HG03175 (cell line): ENCODE results near the gene ORM2.

ENCODE experiments used
- ATAC-seq: cut with Tn5 transposase; IDR thresholded peaks from one replicate; pipeline ENCODE4 v1.9.1; 2021; ENCODE audit warnings: mild to moderate bottlenecking, moderate library complexity; ENCODE audit not compliant: unreplicated experiment

The ORM2 gene

DNA sequence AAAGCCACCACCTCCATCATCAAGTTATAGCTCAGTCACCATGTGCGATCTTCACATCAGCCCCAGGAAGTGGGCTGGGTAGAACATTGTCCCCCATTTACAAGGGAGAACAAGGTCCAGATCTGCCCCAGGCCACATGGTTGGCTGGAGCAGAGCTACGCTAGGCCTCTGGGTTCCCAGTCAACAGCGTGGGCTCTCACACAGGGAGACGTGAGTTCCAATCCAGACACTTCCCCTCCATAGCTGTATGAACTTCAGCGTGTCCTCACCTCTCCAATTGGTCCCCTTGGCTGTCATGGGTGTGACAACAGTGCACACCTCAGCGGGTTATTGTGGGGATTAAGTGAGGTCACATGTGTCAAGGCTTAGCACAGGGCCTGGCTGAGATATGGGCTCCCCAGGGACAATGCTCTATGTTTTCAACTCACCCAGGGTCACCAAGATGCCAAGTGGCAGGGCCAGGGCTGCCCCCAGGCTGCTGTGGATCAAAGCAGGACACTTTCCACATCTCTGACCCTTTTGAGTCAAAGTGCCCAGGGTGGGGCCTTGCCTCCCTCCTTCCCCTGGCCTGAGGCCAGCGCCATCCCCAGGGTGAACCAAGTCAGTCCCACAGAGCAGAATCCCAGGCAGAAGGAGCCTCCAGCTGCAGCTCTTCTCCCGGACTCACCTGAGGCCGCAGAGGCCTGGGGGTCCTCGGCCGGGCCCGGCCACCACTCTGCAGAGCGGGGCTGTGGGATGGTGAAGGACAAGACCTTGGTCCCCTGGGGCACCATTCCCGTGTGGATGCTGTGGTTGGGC is 38.3 kb downstream of the ORM2 start:
- no peak for ATAC-seq

DNA sequence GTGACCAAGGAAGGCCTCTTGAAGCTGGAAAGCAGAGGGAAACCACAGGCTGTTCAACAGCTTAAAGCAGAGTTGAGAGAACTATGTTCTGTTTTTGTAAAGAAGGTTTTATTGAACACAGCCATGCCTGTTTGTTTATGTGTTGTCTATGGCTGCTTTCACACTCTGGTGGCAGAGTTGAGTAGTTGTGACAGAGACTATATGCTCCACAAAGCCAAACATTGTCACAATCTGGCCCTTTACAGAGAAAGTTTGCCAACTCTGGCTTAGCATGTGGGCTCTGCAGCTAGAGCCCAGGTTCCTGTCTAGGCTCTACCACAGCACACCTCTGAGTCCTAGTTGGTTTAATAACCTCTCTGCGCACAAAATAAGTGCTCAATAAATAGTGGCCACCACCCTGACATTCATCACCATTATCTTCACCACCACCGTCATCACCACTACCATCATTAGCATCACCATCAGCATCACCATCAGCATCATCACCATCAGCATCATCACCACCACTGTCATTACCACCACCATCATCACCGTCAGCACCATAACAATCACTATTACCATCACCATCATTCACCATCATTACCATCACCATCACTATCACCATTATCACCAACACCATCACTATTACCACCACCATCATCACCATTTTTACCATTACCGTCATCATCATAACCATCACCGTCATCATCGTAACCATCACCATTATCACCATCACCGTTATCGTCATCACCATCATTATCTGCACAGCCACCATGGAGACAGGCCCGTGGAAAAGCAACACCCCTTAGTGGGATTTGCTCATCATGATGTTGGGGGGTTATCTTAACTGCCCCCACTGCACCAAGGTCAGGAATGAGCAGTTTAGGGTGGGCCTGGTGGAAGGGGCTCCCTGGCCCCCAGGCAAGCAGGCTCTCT is 39.8 kb downstream of the ORM2 start:
- no peak for ATAC-seq

DNA sequence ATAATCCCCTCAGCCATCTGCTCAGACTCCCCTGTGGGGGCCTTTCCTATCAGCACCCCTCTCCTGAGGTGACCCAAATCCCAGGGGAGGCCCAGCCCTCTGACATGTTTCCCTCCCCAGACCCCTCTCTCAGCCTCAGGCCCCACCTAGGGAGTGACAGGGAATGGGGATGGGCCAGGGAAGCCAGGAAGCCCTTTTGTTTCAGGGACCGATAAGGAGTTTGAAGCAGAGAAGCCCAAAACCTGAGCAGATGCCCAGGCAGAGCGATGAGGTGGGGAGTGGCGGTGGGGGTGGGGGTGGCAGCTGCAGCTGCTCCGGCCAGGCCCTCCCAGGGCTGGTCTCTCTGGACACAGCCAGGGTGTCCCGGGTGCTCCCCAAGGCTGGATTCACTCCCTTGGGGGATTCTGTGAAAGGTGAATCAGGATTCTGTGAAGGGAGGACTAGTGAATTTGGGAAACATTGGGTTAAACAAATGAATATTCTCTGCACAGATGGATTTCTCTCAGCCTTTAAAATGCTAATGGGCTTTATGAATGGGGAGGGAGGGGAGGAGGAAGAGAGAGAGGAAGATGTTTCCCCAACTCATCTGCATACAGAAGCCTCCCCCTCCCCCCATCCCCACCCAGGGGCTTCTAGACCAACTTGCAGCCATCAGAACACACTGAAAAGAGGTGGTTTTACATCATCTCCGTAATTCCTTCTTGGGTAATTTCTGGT is 40.7 kb downstream of the ORM2 start:
- no peak for ATAC-seq

DNA sequence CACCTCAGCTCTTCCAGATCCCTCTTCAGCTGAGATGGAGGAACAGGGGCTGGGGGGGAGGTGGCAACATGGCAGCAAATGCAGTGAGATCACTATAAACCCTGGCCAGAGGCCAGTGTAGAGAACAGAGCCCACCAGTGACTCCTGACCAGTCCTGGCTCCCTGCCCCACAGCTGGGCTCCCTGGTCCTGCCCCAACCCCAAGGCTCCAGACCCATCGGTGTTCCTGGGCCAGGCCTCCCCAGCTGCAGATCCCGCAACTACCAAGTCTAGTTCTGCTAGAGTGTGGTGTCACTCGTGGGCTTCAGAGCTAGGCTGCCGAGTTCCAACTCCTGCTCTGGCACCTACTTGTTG is 41.3 kb downstream of the ORM2 start:
- ATAC-seq = no peak

DNA sequence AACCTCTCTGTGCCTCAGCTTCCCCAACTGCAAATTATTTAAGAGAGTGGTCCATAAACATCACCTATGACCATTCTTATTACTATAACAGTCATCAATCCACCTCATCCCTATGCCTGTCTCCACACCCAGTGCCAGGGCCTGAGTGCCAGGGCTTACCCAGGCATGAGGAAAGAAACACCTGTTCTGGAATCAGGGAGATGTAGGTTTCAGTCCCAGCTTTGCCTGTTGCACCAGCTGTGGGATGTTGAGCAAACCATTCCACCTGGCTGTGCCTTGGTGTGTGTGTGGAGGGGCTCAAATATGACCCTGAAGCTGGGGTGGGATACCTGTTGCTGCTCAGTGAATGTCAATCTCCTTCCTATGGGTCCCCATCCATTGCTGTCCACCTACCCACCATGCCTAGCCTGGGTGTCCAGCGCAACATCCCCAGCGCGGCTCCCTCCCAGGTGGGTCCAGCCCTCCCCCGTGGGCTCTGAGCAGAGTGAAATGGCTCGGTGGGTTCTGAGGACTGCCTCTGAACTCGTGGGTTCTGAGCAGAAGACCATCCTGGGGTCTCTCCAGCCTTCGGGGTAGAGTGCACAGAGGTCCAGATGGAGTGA is 41.8 kb downstream of the ORM2 start:
- no peak for ATAC-seq

DNA sequence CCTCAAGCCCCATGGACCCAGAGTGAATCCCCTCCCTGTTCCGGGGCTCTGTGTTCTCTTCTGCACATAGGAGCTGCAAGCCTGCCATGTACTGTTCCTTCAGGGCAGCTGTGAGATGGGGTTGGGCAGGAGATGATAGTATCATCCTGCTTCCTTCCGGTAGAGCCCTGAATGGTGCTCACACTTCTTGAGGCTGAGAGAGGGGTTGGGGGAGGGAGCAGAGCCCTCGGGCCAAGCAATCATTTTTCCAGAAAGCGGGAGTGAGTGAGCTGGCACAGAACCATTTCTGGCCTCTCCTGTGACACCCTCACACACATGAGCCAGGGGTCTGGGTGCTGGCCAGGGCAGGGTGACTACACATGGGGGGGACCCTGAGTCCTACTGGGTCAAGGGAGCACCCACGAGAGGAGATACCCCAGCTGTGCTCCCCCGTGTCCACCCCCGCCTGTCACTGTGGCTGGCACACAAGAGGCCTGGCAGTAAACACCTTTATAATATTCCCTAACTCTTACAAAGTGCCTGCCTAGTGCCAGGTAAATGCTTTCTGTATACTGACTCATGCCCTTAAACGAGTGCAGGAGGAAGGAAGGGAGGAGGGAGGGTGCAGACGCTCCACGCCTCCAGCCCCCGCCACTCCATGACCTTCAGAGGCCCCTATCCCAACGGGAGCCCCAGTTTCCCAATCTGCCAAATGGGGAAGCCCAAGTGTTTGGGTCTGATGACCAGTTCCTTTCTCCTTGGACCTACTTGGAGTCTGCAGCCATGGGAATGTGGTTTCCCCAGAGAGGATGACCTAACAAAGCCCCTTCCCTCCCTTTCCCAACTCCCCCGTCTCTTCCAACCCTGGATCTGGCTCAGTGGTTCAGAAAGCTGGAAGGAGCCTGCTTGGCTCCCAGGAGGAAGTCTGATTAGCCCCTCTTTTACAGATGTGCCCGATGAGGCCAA is 42.6 kb downstream of the ORM2 start:
- ATAC-seq = peak; percentile 19

DNA sequence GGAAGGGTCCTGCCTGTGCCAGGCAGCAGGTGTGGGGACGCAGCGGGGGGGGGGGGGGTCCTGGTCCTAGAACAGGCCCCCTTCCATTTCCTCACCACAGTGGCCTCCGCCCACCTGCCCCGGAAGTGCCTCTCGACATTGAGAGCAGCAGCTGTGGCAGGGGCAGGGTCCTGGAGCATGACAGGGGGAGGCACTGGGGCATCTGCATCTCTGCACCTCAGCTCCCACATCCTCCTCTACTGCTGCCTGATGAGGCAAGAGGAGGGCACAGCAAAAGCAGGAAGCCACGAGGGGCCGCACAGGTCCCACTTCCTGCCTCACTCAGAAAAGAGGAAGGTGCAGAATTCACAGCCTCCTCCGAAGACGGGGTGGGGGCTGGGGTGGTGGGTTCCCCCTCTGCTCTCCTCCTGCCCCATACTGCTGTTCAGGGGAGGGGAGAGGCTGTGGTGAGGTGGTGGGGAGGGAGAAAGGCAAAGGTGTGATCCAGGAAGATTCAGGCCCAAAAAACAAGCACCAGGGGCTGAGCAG is 43.3 kb downstream of the ORM2 start:
- ATAC-seq = peak; percentile 93

DNA sequence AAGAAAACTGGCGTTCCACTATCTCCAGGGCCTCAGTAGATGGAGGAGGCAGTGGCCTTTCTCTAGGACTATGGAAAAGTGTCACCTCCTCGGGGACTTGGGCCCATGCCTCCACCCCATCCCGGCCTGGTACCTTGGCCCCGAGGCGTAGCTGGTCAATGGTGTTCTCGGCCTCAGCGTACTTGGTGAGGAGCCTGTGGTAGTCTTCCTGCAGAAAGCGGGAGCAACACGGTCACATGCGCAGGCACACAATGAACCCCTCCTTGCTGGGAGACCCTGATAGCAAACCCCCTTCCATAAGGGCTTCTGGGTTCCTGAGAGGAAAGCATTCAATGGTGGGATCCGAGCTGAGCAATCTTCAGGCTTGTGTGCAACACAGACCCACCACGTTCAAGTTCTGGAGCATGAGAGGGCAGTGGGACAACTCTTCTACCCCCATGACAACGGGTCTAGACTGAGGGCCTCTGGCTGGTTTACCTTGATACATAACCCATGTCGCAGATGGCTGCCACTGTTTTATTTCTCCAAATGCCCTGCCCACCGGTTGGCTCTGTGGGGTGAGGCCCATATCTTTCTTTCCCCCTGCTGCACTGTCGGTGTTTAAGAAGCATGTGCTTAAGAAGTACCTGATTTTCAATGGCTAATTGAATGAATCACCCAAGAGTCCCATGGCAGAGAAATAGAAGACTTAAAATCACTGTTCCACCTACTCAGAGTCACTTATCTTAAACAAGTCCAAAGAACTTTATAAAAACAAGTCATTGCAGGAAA is 44.5 kb downstream of the ORM2 start:
- no peak for ATAC-seq

DNA sequence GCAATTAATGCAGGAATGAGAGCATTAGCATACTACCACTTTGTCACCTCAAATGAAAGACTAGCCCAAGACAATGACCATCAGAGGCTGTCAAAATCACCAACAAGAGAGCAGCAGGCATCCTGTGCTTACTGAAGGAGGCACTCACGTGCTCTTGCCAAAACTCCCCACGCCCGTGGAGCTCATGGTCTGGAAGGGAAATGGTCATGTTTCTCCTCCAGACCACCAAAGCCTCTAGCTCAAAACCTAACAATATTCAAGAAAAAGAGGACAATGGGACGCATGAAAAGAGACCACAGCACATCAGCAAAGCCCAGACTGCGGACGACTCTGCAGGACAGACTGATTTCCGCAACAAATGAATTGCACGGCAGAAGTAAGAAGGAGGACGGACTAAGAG is 45.3 kb downstream of the ORM2 start:
- no peak for ATAC-seq

DNA sequence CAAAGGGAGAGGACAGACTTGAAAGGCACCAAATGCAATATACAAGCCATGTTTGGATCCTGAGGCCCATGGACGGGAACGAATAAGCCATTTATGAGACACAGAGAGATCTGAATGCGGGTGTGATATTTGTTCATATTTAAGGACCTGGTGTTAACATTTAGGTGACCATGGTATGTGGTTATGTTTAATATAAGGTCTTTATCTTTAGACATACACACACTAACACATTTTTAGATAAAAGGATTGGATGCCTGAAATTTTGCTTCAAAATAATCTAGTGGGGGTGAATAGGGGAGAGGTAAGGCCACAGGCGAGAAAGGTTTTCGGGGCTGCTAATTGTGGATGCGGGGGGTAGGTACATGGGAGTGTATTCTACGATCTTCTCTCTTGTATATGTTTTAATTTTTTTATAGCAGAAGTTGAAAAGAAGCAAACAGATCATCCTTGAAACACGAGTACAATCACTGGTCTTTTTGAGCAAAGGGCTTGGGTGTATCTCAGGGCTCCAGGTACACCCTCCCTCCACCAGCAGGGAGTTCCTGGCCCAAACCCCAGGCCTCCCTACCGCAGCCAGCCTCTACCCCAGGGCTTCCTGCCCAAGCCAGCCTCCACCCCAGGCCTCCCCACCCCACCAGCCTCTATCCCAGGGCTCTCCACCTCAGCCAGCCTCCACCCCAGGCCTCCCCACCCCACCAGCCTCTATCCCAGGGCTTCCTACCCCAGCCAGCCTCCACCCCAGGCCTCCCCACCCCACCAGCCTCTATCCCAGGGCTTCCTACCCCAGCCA is 45.9 kb downstream of the ORM2 start:
- ATAC-seq = no peak

DNA sequence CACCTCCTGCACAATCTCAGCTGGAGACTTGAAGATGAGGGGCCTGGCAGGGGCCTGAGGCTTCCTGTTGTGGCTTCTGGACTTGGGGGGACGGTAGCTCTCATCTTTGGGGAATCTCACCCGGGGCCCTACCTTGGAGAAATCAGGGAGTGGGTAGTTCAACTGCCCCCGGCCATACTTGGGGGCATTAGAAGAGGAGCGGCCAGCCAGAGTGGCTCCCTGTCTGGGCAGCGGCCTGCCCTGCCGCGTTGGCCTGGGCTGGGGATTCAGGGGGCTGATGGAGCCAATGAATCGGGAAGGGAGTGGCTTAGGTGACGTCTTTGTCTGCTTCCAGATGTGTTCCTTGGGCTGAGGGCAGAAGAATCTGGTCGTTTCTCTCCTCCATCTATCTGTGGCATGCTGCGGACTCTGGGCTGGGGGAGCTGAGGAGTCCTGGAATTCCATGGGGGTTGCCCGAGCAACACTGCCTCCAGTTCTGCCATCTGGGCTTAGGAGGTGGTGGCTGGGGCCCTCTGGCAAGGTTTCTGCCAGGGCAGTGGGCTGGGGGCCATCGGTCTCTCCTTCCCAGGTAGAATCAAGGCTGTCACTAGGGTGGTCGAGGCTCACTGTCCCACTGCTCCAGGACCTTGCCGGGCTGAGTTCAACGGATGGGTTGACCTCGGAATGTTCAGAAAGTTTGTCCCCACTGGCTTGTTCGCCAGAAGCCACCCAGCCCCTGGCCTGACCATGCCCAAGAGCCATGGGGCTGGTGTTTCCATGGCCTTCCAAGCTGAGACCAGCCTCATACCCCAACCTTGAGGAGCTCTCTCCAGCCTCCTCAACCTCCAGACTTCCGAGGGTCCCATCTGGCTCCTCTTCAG is 47.1 kb downstream of the ORM2 start:
- ATAC-seq = no peak

DNA sequence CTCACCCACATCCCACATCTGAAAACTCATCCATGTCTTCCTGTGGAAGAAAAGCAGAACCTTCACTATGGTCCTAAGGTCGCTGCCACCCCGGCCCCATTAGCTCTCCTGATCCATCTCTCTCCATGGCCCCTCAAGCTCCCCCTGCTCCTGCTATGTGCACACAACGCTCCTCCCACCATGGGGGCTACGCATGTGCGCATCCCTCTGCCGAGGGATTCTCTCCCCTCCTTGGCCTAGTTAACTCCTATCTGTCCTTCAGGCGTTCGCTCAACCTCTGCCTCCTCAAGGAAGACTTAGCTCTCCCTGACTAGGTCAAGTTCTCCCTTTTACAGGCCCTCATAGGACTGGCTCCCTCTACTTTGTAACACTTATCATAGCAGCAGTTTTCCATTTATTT is 48.3 kb downstream of the ORM2 start:
- ATAC-seq = no peak

DNA sequence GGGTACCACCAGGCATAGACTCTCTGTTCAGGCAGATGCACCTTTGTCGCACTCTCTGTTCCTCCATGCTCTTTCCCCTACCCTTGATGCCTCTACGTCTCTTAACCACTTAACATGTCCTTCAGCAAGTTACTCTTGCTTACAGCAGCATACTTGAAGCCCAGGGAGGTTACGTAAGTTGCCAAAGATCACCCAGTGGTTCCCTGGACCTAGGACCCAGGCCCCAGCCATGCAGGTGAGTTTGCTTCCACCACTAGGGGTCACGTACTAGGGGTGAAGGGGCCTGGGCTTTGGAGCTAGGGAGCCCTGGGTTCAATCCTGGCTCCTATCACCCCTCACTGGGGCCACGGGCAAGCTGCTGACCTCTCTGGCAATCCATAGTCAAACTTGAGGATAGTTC is 49.2 kb downstream of the ORM2 start:
- ATAC-seq = no peak
